Measurements from ENCODE around the gene LRRC52.

DNA sequence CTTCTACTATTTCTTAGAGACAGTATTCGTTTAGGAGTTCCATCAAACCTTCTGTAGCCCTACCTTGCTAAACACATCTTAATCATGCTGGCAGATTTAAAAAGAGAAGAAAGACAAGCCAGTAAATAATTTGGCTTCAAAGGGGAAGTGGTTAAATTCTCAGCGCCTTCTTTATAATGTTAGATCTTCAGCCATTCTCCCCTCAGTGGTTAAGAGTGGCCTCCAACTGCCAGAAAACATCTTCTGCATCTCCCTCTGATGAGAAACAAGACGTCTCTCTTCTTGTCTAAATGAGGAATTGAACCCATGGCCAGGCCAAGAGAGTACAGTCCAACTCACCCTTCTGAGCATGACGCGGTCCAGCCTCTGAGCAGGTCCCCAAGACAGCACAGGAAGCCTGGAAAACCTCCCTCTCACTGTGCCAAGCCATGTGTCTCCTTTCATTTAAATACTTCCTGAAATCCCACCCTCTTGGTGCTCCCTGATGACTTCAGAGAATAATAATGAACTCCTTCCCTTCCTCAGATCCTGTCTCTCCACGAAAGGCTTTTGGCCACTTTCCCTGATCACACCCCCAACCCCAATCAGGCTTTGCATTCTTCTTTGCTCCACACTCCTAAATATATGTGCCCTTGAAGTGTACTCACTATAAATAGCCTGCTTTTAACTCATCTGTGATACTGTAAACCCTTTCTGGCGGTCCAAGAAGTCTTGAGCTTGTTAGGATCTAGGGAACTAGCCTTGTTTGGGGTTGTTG lies 16.4 kb upstream of the LRRC52 start:
- TF ChIP-seq TEAD4 (CRISPR knock-in tag; IDR thresholded peaks at IDR 0.05) (no peak), FOXJ3 (CRISPR knock-in tag; IDR thresholded peaks at IDR 0.05; ENCODE audit: borderline replicate concordance) (no peak)
- TF ChIP-seq, protein P1, sequence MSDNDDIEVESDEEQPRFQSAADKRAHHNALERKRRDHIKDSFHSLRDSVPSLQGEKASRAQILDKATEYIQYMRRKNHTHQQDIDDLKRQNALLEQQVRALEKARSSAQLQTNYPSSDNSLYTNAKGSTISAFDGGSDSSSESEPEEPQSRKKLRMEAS (CRISPR knock-in tag; IDR thresholded peaks at IDR 0.05), result no peak
